GM12878 (cell line): ENCODE data around the gene POU2AF1. TPM values are rescaled to one million over a fixed set of nuclear protein-coding genes. Genes with fewer than 3 reads are reported as not detected.

ENCODE experiments used
- ATAC-seq: fragments of 200-7000 bp; cut with Tn5 transposase; 3 replicates; pipeline ENCODE4 v1.9.1; 2020; ENCODE audit warnings: mild to moderate bottlenecking, moderate library complexity
- BruUV-seq: library from RNA; stranded (reverse); fragments of 400-500 nt; replicated peaks from 2 replicates; lab custom pipeline; 2021; lab: Mats Ljungman, UMichigan
- CTCF ChIA-PET: fragments of 300-600 bp; sonication (Branson Sonifier 250); formaldehyde crosslinking; extraction: SDS; loops from one replicate; lab custom pipeline; 2021; ENCODE audit warnings: inconsistent platforms; lab: Yijun Ruan, JAX
- POLR2A ChIA-PET: fragments of 350-600 bp; formaldehyde crosslinking; extraction: SDS; loops from one replicate; lab custom pipeline; 2021; ENCODE audit warnings: inconsistent platforms; lab: Charles Lee
- RAD21 ChIA-PET: fragments of 300-600 bp; sonication (Branson Sonifier 250); formaldehyde crosslinking; loops from one replicate; lab custom pipeline; 2023; ENCODE audit warnings: antibody characterized with exemption; ENCODE audit not compliant: unreplicated experiment; lab: Charles Lee
- SMC1A ChIA-PET: fragments of 300-600 bp; sonication (Branson Sonifier 250); formaldehyde crosslinking; loops from one replicate; lab custom pipeline; 2023; ENCODE audit not compliant: unreplicated experiment, uncharacterized antibody; lab: Charles Lee
- DNase-seq: peaks from one replicate; pipeline ENCODE4 v3.0.0-alpha.2; 2011; ENCODE audit warnings: low read depth, low spot score
- FAIRE-seq: peaks from 3 replicates; lab custom pipeline; 2011; peaks lifted over from hg19 to GRCh38; lab: Jason Lieb, UNC
- H2AFZ ChIP-seq: 2 replicates; pipeline ENCODE4 v1.6.0; 2011; ENCODE audit warnings: low read depth, low read length, control low read depth; ENCODE audit not compliant: control insufficient read depth
- H3K27ac ChIP-seq: 2 replicates; pipeline ENCODE4 v1.5.1; 2011; ENCODE audit warnings: control low read depth; ENCODE audit not compliant: control insufficient read depth, insufficient read depth
- H3K27me3 ChIP-seq, 2 experiments: replicated peaks in 1 of 2; 2 replicates each; pipeline versions ENCODE4 v1.6.0 to v1.6.1; 2011; ENCODE audit warnings: low read length in 1 of 2; ENCODE audit not compliant: control insufficient read depth in 2 of 2, insufficient read depth in 2 of 2
- H3K36me3 ChIP-seq, 2 experiments: 2 replicates each; pipeline ENCODE4 v1.5.1; 2011; ENCODE audit warnings: low read length in 1 of 2; ENCODE audit not compliant: control insufficient read depth in 2 of 2, insufficient read depth in 2 of 2
- H3K4me1 ChIP-seq: 2 replicates; pipeline ENCODE4 v1.6.1; 2011; ENCODE audit warnings: mild to moderate bottlenecking, low read length, moderate library complexity, mixed read lengths; ENCODE audit not compliant: control insufficient read depth, insufficient read depth
- H3K4me2 ChIP-seq: 2 replicates; pipeline ENCODE4 v1.6.0; 2011; ENCODE audit warnings: control low read depth; ENCODE audit not compliant: control insufficient read depth, insufficient read depth
- H3K4me3 ChIP-seq: fragments of 200-600 bp; sonication (generic); 2 replicates; pipeline ENCODE4 v1.5.1; 2016
- H3K79me2 ChIP-seq: 2 replicates; pipeline ENCODE4 v1.6.0; 2011; ENCODE audit warnings: low read length; ENCODE audit not compliant: control insufficient read depth, insufficient read depth
- H3K9ac ChIP-seq: 2 replicates; pipeline ENCODE4 v1.8.0; 2011; ENCODE audit warnings: low read length, control low read depth, mixed read lengths; ENCODE audit not compliant: control insufficient read depth, insufficient read depth
- H3K9me3 ChIP-seq: replicated peaks from 3 replicates; pipeline ENCODE4 v1.5.1; 2011; ENCODE audit warnings: mild to moderate bottlenecking, low read length; ENCODE audit not compliant: control insufficient read depth, insufficient read depth
- H4K20me1 ChIP-seq: 2 replicates; pipeline ENCODE4 v1.6.0; 2011; ENCODE audit not compliant: control insufficient read depth, insufficient read depth
- ASH2L ChIP-seq: fragments of 300-600, 200-600 bp; sonication (generic); IDR thresholded peaks from 2 replicates; pipeline ENCODE4 v1.6.1; 2017; ENCODE audit warnings: low read depth, mild to moderate bottlenecking, borderline replicate concordance
- BCL11A ChIP-seq: IDR thresholded peaks from 2 replicates; pipeline ENCODE4 v1.6.1; 2011; ENCODE audit warnings: low read depth, low read length
- CBX5 ChIP-seq: sonication (generic); IDR thresholded peaks from 2 replicates; pipeline ENCODE4 v1.6.1; 2016; ENCODE audit warnings: low read depth, moderate library complexity, mild to moderate bottlenecking, inconsistent platforms
- CEBPB ChIP-seq, 2 experiments: fragments of 150-350 bp in 1 of 2; IDR thresholded peaks; 2 replicates each; pipeline ENCODE4 v1.6.1; 2012 to 2014; ENCODE audit warnings: low read depth in 2 of 2, low read length in 2 of 2, borderline replicate concordance in 1 of 2, inconsistent platforms in 1 of 2
- DPF2 ChIP-seq: fragments of 450-650 bp; IDR thresholded peaks from 2 replicates; pipeline ENCODE4 v1.6.1; 2017; ENCODE audit warnings: mild to moderate bottlenecking
- MEF2A ChIP-seq: IDR thresholded peaks from 2 replicates; pipeline ENCODE4 v1.6.1; 2011; ENCODE audit warnings: low read depth, mild to moderate bottlenecking, low read length, moderate library complexity; ENCODE audit not compliant: insufficient read depth
- NKRF ChIP-seq: fragments of 450-650 bp; conservative IDR thresholded peaks from 2 replicates; pipeline ENCODE4 v1.6.1; 2017; ENCODE audit warnings: mild to moderate bottlenecking, moderate library complexity
- SRF ChIP-seq, 2 experiments: IDR thresholded peaks; 2 replicates each; pipeline ENCODE4 v1.6.1; 2011; ENCODE audit warnings: low read depth in 2 of 2, low read length in 2 of 2, mild to moderate bottlenecking in 1 of 2, moderate library complexity in 1 of 2
- YY1 ChIP-seq: IDR thresholded peaks from 2 replicates; pipeline ENCODE4 v1.6.1; 2011; ENCODE audit warnings: low read depth, mild to moderate bottlenecking, low read length
- ZNF217 ChIP-seq: fragments of 450-650 bp; IDR thresholded peaks from 2 replicates; pipeline ENCODE4 v1.6.1; 2017; ENCODE audit warnings: antibody characterized with exemption, mild to moderate bottlenecking
- ZNF24 ChIP-seq: fragments of 450-650 bp; IDR thresholded peaks from 2 replicates; pipeline ENCODE4 v1.6.1; 2017; ENCODE audit warnings: antibody characterized with exemption, mild to moderate bottlenecking
- WGBS: methylation state at CpG from one replicate; pipeline ENCODE4 v1.1.6; 2016; ENCODE audit warnings: low lambda C conversion rate; ENCODE audit not compliant: insufficient replicate concordance, insufficient coverage; ENCODE audit errors: missing lambda C conversion rate; 5-methylcytosine and 5-hydroxymethylcytosine counted together
- in situ Hi-C: fragments of 300-500 bp; cut with MboI; formaldehyde crosslinking; loops from 9 replicates; pipeline ENCODE4 v1.14.3; 2018; ENCODE audit warnings: mixed read lengths
- intact Hi-C: fragments of 100-400 bp; cut with micrococcal nuclease; formaldehyde crosslinking; loops from one replicate; pipeline ENCODE4 v1.14.2; 2022; ENCODE audit not compliant: unreplicated experiment
- polyA plus RNA-seq, 11 experiments: library from polyadenylated mRNA; depleted of rRNA in 4 of 11; unstranded in 6 of 11; stranded (reverse) in 5 of 11; fragments of >200 nt; fragmentation: Nextera tagmentation in 4 of 11; fragmentation: Illumina TruSeq in 1 of 11; extraction: Ambion mirVana in 4 of 11; extraction: Trizol in 1 of 11; gene quantifications; 1 replicate in 1 of 11; 2 replicates in 10 of 11; pipeline versions ENCODE4 v1.2.1 to v1.2.3, GENCODE V29; 2011 to 2016; ENCODE audit warnings: inconsistent platforms in 2 of 11, missing spikeins in 2 of 11, low read depth in 1 of 11
- total RNA-seq, 4 experiments: library from RNA; depleted of rRNA in 3 of 4; stranded (reverse); fragments of >200 nt in 3 of 4; fragmentation: Illumina TruSeq in 1 of 4; extraction: Trizol in 1 of 4; gene quantifications; 2 replicates each; pipeline versions ENCODE4 v1.2.1 to v1.2.3, GENCODE V29; 2013 to 2021
- TF ChIP-seq, protein P1 (sequence below): IDR thresholded peaks from 2 replicates; pipeline ENCODE4 v1.6.1; 2011; ENCODE audit warnings: low read depth, low read length, improper control_type of control experiment, borderline replicate concordance

POU2AF1 gene
- total and polyA plus RNA-seq, 10 of the 15 experiments (the other 5 are each of a cell fraction or from before 2014, with no cell fraction given), result 13.1 to 169 (median 75.5) TPM

DNA sequence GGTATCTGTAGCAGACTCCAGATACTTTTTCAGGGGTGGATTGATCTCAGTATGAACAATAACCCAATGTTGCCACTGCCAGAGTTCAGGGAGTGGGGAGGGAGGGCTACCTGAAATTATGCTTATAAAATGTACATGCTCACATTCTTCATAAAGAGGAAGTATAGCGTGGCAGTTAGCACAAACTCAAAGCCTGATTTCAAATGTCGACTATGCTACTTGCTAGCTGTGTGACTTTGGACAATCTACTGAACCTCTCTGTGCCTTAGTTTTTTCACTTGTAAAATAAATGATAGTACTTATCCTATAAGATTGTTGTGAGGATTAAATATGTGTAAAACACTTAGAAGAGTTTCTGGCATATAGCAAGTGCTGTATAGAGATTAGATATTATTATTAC lies 26.5 kb upstream of the POU2AF1 start:
- H3K79me2 ChIP-seq, result no peaks in the 10 kb centered on the region; the same call in 1 of the 2 replicates
- no peak for DNase-seq
- in situ Hi-C loops (no loop called here), intact Hi-C loops (no loop called here)
- BruUV-seq, result no TSS peak
- no peak overlapping the region for H3K4me3 ChIP-seq
- POLR2A ChIA-PET, result interaction anchor here (1.0 to 16.5 kb wide), 3 partner anchors 12 to 35 kb away, joined by 3 to 415 read pairs (median 4); partner anchors contain the start of gene POU2AF1
- SMC1A ChIA-PET, result interaction anchor here (1.3 to 29.3 kb wide), 6 partner anchors 9 to 41 kb away, joined by 4 to 972 read pairs (median 28); partner anchors contain the start of gene POU2AF1
- no peaks in the 10 kb centered on the region for H3K36me3 ChIP-seq
- ATAC-seq, result no peak
- H3K27ac ChIP-seq, result no peak overlapping the region
- H3K4me1 ChIP-seq, result peaks cover 33% of the 10 kb centered on the region
- TF ChIP-seq ZNF217 (0 out of 2 replicates have a peak, but pooled peaks have one; percentile 24), DPF2 (no peak)
- peaks cover 7% of the 10 kb centered on the region; the same call in 2 of the 3 replicates for H3K9me3 ChIP-seq
- RAD21 ChIA-PET, result interaction anchor here (10.0 to 19.2 kb wide), 2 partner anchors 15 to 36 kb away, joined by 77 to 657 read pairs; partner anchors contain the start of gene POU2AF1
- no peak overlapping the region for H3K9ac ChIP-seq
- CTCF ChIA-PET, result interaction anchor here (2.2 kb wide), 1 partner anchor 17 kb away, joined by 7 read pairs; no protein-coding TSS in a partner anchor
- no peak for FAIRE-seq
- no peaks in the 10 kb centered on the region for H4K20me1 ChIP-seq
- H3K4me2 ChIP-seq, result no peak overlapping the region
- WGBS, result 17% methylated on average over 2 of the region's 2 CpGs
- H2AFZ ChIP-seq, result no peak overlapping the region
- H3K27me3 ChIP-seq, result no peaks in the 10 kb centered on the region

GRCh38 chr11:111403051-111403726 lies 24.1 kb upstream of the POU2AF1 start:
- Histone ChIP-seq H3K9me3 (peaks cover 7% of the 10 kb centered on the region; the same call in 2 of the 3 replicates), H3K27ac (no peak overlapping the region), H4K20me1 (no peaks in the 10 kb centered on the region), H3K36me3 (no peaks in the 10 kb centered on the region), H3K4me3 (no peak overlapping the region), H2AFZ (no peak overlapping the region), H3K4me2 (no peak overlapping the region), H3K4me1 (peaks cover 32% of the 10 kb centered on the region), H3K9ac (no peak overlapping the region), H3K79me2 (no peaks in the 10 kb centered on the region; the same call in 1 of the 2 replicates), H3K27me3 (no peaks in the 10 kb centered on the region)
- ChIA-PET SMC1A (interaction anchor here (1.4 to 29.3 kb wide), 2 partner anchors 10 to 39 kb away, joined by 5 to 972 read pairs; partner anchors contain the start of gene POU2AF1), POLR2A (interaction anchor here (0.5 kb wide), 1 partner anchor 947 kb away, joined by 5 read pairs; no protein-coding TSS in a partner anchor), RAD21 (no interaction called here), CTCF (interaction anchor here (1.0 kb wide), 1 partner anchor 9 kb away, joined by 3 read pairs; no protein-coding TSS in a partner anchor)
- WGBS, result 96% methylated on average over 3 of the region's 3 CpGs
- FAIRE-seq (no peak), ATAC-seq (no peak), DNase-seq (no peak)
- in situ Hi-C loops (no loop called here), intact Hi-C loops (no loop called here)
- no TSS peak for BruUV-seq
- TF ChIP-seq CBX5 (no peak), ZNF24 (no peak), SRF (IDR thresholded peaks at IDR 0.05; ENCODE audit: low read depth in 2 of 2, low read length in 2 of 2) (no peak), YY1 (no peak), MEF2A (no peak), ASH2L (no peak), BCL11A (no peak), NKRF (no peak), CEBPB (IDR thresholded peaks at IDR 0.05; ENCODE audit: borderline replicate concordance in 1 of 2, low read depth in 2 of 2, low read length in 2 of 2) (no peak)
- TF ChIP-seq, protein P1, sequence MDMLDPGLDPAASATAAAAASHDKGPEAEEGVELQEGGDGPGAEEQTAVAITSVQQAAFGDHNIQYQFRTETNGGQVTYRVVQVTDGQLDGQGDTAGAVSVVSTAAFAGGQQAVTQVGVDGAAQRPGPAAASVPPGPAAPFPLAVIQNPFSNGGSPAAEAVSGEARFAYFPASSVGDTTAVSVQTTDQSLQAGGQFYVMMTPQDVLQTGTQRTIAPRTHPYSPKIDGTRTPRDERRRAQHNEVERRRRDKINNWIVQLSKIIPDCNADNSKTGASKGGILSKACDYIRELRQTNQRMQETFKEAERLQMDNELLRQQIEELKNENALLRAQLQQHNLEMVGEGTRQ, result no peak
